Activated CD4-positive, alpha-beta memory T cell treated with anti-CD3 and anti-CD28 coated beads for 36 hours (primary cell): ENCODE data around the gene SUSD3. TPM values are rescaled to one million over a fixed set of nuclear protein-coding genes. Genes with fewer than 3 reads are reported as not detected.

Source experiments
- CTCF ChIA-PET: fragments of 350-600 bp; sonication (Branson Sonifier 250); formaldehyde crosslinking; loops from one replicate; lab custom pipeline; 2021; ENCODE audit warnings: antibody characterized with exemption, inconsistent platforms; lab: Charles Lee
- POLR2A ChIA-PET: fragments of 350-600 bp; sonication (Branson Sonifier 250); formaldehyde crosslinking; loops from one replicate; lab custom pipeline; 2021; ENCODE audit warnings: antibody characterized with exemption; lab: Charles Lee
- DNase-seq: peaks from one replicate; pipeline ENCODE4 v3.0.0-alpha.2; 2020
- H3K27ac Mint-ChIP-seq: one replicate; pipeline ENCODE4 v1.8.0; 2021; ENCODE audit warnings: mixed read lengths
- H3K27me3 Mint-ChIP-seq: one replicate; pipeline ENCODE4 v1.8.0; 2021; ENCODE audit warnings: mixed read lengths
- H3K36me3 Mint-ChIP-seq: one replicate; pipeline ENCODE4 v1.8.0; 2021; ENCODE audit warnings: mixed read lengths
- H3K4me1 Mint-ChIP-seq: one replicate; pipeline ENCODE4 v1.8.0; 2021; ENCODE audit warnings: low read depth, mixed read lengths
- H3K4me3 Mint-ChIP-seq: one replicate; pipeline ENCODE4 v1.8.0; 2021; ENCODE audit warnings: mild to moderate bottlenecking, mixed read lengths
- H3K9me3 Mint-ChIP-seq: one replicate; pipeline ENCODE4 v1.8.0; 2021; ENCODE audit warnings: mixed read lengths
- intact Hi-C: fragments of 100-400 bp; cut with micrococcal nuclease; formaldehyde crosslinking; loops from one replicate; pipeline ENCODE4 v1.15.1; 2023
- total RNA-seq, 2 experiments: library from RNA; stranded (reverse); gene quantifications; one replicate each; pipeline ENCODE4 v1.2.3, GENCODE V29; 2021

The SUSD3 gene
- total RNA-seq, 2 experiments from 2014 or later, result 67.0 to 72.8 TPM

DNA sequence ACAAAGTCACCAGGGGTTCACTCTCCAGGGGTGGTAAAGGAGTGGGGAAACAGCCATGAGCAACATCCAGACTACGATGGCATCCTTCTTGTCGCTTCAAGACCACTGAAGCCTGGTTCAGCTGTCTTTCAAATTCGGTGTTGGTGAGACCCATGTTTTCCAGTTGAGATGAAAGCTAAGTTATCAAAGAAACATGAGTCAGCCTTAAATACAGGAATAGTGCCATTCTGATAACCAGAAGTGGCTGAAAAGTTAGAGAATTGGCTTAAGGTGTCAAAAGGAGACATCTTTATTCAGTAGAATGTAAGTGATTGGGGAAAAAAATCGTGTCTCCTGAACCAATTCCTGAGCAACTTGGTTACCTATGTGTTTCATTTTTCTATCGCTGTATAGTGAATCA lies 30.5 kb downstream of the SUSD3 start:
- H3K9me3 Mint-ChIP-seq, result peaks cover 29% of the 10 kb centered on the region
- ChIA-PET CTCF (interaction anchor here (2.5 kb wide), 1 partner anchor 20 kb away, joined by 9 read pairs; no protein-coding TSS in a partner anchor), POLR2A (interaction anchor here (0.7 kb wide), 1 partner anchor 25 kb away, joined by 3 read pairs; no protein-coding TSS in a partner anchor)
- no peak overlapping the region for H3K4me3 Mint-ChIP-seq
- intact Hi-C loops, result no loop called here
- peaks cover 65% of the 10 kb centered on the region for H3K4me1 Mint-ChIP-seq
- H3K27me3 Mint-ChIP-seq, result no peaks in the 10 kb centered on the region
- H3K27ac Mint-ChIP-seq, result peak overlapping the region; percentile 98
- peak; percentile 31 for DNase-seq
- H3K36me3 Mint-ChIP-seq, result peaks cover 56% of the 10 kb centered on the region

GRCh38 chr9:93089481-93089991 lies 31.0 kb downstream of the SUSD3 start:
- POLR2A ChIA-PET, result interaction anchor here (0.9 kb wide), 1 partner anchor 25 kb away, joined by 4 read pairs; no protein-coding TSS in a partner anchor

DNA sequence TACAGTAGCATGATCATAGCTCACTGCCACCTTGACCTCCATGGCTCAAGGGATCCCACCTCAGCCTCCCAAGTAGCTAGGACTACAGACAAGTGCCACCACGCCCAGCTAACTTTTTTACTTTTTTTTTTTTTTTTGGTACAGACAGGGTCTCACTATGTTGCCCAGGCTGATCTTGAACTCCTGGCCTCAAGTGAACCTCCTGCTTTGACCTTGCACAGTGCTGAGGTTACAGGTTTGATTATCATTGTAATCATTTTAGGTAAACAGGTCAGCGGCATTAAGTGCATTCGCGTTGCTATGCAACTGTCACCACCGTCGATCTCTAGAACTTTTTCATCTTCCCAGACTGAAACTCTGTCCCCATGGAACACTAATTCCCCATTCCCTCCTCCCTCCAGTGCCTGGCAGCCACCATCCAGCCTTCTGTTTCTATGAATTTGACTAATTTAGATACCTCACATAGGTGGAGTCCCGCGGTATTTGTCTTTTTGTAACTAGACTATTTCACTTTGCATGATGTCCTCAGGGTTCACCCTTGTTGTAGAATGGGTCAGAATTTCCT lies 31.7 kb downstream of the SUSD3 start:
- ChIA-PET POLR2A (interaction anchor here (0.9 kb wide), 1 partner anchor 26 kb away, joined by 4 read pairs; no protein-coding TSS in a partner anchor), CTCF (interaction anchor here (2.5 kb wide), 1 partner anchor 19 kb away, joined by 9 read pairs; no protein-coding TSS in a partner anchor)
- H3K27ac Mint-ChIP-seq, result peak overlapping the region; percentile 98
- no peak overlapping the region for H3K4me3 Mint-ChIP-seq
- intact Hi-C loops, result loop anchor here (5.0 to 10.0 kb wide), 3 partner anchors 57 to 325 kb away; partner anchors contain the start of genes BICD2 and ZNF484
- H3K36me3 Mint-ChIP-seq, result peaks cover 48% of the 10 kb centered on the region
- H3K4me1 Mint-ChIP-seq, result peaks cover 73% of the 10 kb centered on the region
- H3K9me3 Mint-ChIP-seq, result peaks cover 29% of the 10 kb centered on the region
- peak; percentile 38 for DNase-seq
- no peaks in the 10 kb centered on the region for H3K27me3 Mint-ChIP-seq

More at GRCh38 chr9:93089481-93089991, 31.0 kb downstream of the SUSD3 start:
- CTCF ChIA-PET, result interaction anchor here (2.5 kb wide), 1 partner anchor 19 kb away, joined by 9 read pairs; no protein-coding TSS in a partner anchor
- Mint-ChIP-seq H3K4me1 (peaks cover 69% of the 10 kb centered on the region), H3K27me3 (no peaks in the 10 kb centered on the region), H3K27ac (peak overlapping the region; percentile 98), H3K4me3 (no peak overlapping the region), H3K36me3 (peaks cover 51% of the 10 kb centered on the region), H3K9me3 (peaks cover 29% of the 10 kb centered on the region)
- intact Hi-C loops, result no loop called here
- DNase-seq, result peak; percentile 15

DNA sequence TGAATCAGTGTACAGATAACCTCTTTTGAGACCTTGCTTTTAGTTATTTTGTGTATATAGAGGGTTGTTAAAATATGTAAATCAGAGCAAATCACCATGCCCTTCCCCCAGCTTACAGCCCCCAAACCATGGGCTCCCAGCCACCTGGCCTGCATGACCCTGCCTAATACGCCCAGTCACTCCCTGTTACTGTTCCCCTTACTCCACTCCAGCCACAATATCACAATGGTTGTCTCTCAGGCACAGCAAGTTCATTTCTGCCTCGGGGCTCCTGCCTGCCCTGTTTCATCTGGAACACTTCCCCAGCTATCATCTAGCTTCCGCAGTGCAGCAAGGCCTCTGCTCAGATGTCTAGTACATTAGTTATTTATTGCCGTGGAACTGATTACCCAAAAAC lies 32.6 kb downstream of the SUSD3 start:
- H3K4me1 Mint-ChIP-seq, result peaks cover 68% of the 10 kb centered on the region
- H3K4me3 Mint-ChIP-seq, result peak overlapping the region; percentile 3
- intact Hi-C loops, result loop anchor here (1.0 to 10.0 kb wide), 5 partner anchors 8 to 326 kb away; partner anchors contain the start of genes BICD2 and ZNF484
- DNase-seq, result no peak
- H3K27ac Mint-ChIP-seq, result peak overlapping the region; percentile 98
- ChIA-PET POLR2A (interaction anchor here (1.0 to 1.9 kb wide), 3 partner anchors 8 to 32 kb away, joined by 3 to 12 read pairs (median 10); no protein-coding TSS in a partner anchor), CTCF (interaction anchor here (0.6 to 1.6 kb wide), 3 partner anchors 15 to 26 kb away, joined by 3 to 6 read pairs (median 5); no protein-coding TSS in a partner anchor)
- peaks cover 25% of the 10 kb centered on the region for H3K9me3 Mint-ChIP-seq
- H3K36me3 Mint-ChIP-seq, result peaks cover 40% of the 10 kb centered on the region
- no peaks in the 10 kb centered on the region for H3K27me3 Mint-ChIP-seq

GRCh38 chr9:93091453-93092081 lies 33.1 kb downstream of the SUSD3 start:
- Mint-ChIP-seq H3K36me3 (peaks cover 38% of the 10 kb centered on the region), H3K27ac (peak overlapping the region; percentile 98), H3K9me3 (peaks cover 25% of the 10 kb centered on the region), H3K4me3 (peak overlapping the region; percentile 18), H3K4me1 (peaks cover 66% of the 10 kb centered on the region), H3K27me3 (no peaks in the 10 kb centered on the region)
- ChIA-PET POLR2A (interaction anchor here (0.9 to 1.9 kb wide), 4 partner anchors 8 to 128 kb away, joined by 3 to 12 read pairs (median 6); no protein-coding TSS in a partner anchor), CTCF (interaction anchor here (0.6 to 1.6 kb wide), 3 partner anchors 15 to 27 kb away, joined by 3 to 6 read pairs (median 5); no protein-coding TSS in a partner anchor)
- intact Hi-C loops, result loop anchor here (1.0 to 10.0 kb wide), 5 partner anchors 8 to 327 kb away; partner anchors contain the start of genes BICD2 and ZNF484
- peak; percentile 90 for DNase-seq

GRCh38 chr9:93092251-93092991 lies 33.9 kb downstream of the SUSD3 start:
- H3K27ac Mint-ChIP-seq, result peak overlapping the region; percentile 98
- intact Hi-C loops, result loop anchor here (5.0 to 10.0 kb wide), 3 partner anchors 55 to 328 kb away; partner anchors contain the start of genes BICD2 and ZNF484
- peak; percentile 8 for DNase-seq
- H3K9me3 Mint-ChIP-seq, result peaks cover 25% of the 10 kb centered on the region
- H3K27me3 Mint-ChIP-seq, result no peaks in the 10 kb centered on the region
- peaks cover 34% of the 10 kb centered on the region for H3K36me3 Mint-ChIP-seq
- ChIA-PET CTCF (interaction anchor here (1.4 kb wide), 1 partner anchor 17 kb away, joined by 3 read pairs; no protein-coding TSS in a partner anchor), POLR2A (interaction anchor here (0.9 to 1.9 kb wide), 3 partner anchors 9 to 129 kb away, joined by 3 to 12 read pairs (median 10); no protein-coding TSS in a partner anchor)
- H3K4me3 Mint-ChIP-seq, result peak overlapping the region; percentile 18
- peaks cover 68% of the 10 kb centered on the region for H3K4me1 Mint-ChIP-seq

GRCh38 chr9:93093127-93093876 lies 34.8 kb downstream of the SUSD3 start:
- DNase-seq, result peak; percentile 61

GRCh38 chr9:93093877-93094657 lies 35.6 kb downstream of the SUSD3 start:
- H3K4me1 Mint-ChIP-seq, result peaks cover 74% of the 10 kb centered on the region
- peaks cover 25% of the 10 kb centered on the region for H3K9me3 Mint-ChIP-seq
- peak overlapping the region; percentile 83 for H3K4me3 Mint-ChIP-seq
- H3K36me3 Mint-ChIP-seq, result peaks cover 24% of the 10 kb centered on the region
- no peaks in the 10 kb centered on the region for H3K27me3 Mint-ChIP-seq
- no peak for DNase-seq
- ChIA-PET POLR2A (interaction anchor here (1.0 to 1.8 kb wide), 5 partner anchors 9 to 35 kb away, joined by 4 to 10 read pairs (median 9); no protein-coding TSS in a partner anchor), CTCF (interaction anchor here (0.9 to 5.6 kb wide), 2 partner anchors 15 to 16 kb away, joined by 3 to 39 read pairs; no protein-coding TSS in a partner anchor)
- intact Hi-C loops, result loop anchor here (2.0 to 10.0 kb wide), 4 partner anchors 53 to 329 kb away; partner anchors contain the start of genes BICD2 and ZNF484
- H3K27ac Mint-ChIP-seq, result peak overlapping the region; percentile 98

More at GRCh38 chr9:93093127-93093876, 34.8 kb downstream of the SUSD3 start:
- peaks cover 77% of the 10 kb centered on the region for H3K4me1 Mint-ChIP-seq
- peak overlapping the region; percentile 98 for H3K27ac Mint-ChIP-seq
- intact Hi-C loops, result loop anchor here (5.0 to 10.0 kb wide), 3 partner anchors 54 to 329 kb away; partner anchors contain the start of genes BICD2 and ZNF484
- H3K9me3 Mint-ChIP-seq, result peaks cover 25% of the 10 kb centered on the region
- H3K36me3 Mint-ChIP-seq, result peaks cover 31% of the 10 kb centered on the region
- CTCF ChIA-PET, result interaction anchor here (0.9 kb wide), 1 partner anchor 16 kb away, joined by 3 read pairs; no protein-coding TSS in a partner anchor
- H3K27me3 Mint-ChIP-seq, result no peaks in the 10 kb centered on the region
- H3K4me3 Mint-ChIP-seq, result peak overlapping the region; percentile 15
- POLR2A ChIA-PET, result no interaction called here

GRCh38 chr9:93094658-93095204 lies 36.2 kb downstream of the SUSD3 start:
- POLR2A ChIA-PET, result interaction anchor here (1.0 to 1.8 kb wide), 5 partner anchors 9 to 35 kb away, joined by 4 to 10 read pairs (median 9); no protein-coding TSS in a partner anchor

More at GRCh38 chr9:93094658-93095204, 36.2 kb downstream of the SUSD3 start:
- Mint-ChIP-seq H3K9me3 (peaks cover 25% of the 10 kb centered on the region), H3K27ac (peak overlapping the region; percentile 98), H3K4me1 (peaks cover 74% of the 10 kb centered on the region), H3K36me3 (peaks cover 20% of the 10 kb centered on the region), H3K4me3 (peak overlapping the region; percentile 83), H3K27me3 (no peaks in the 10 kb centered on the region)
- intact Hi-C loops, result loop anchor here (1.0 to 10.0 kb wide), 9 partner anchors 30 to 473 kb away; partner anchors contain the start of genes BICD2, FAM120A, FAM120AOS and ZNF484
- CTCF ChIA-PET, result interaction anchor here (1.5 to 5.6 kb wide), 3 partner anchors 14 to 91 kb away, joined by 5 to 39 read pairs (median 6); no protein-coding TSS in a partner anchor
- no peak for DNase-seq
